Cardiac fibroblast (primary cell): ENCODE results near the gene ATXN7L1.

Experiments
- DNase-seq, 2 donors: peaks; one replicate each; pipeline versions ENCODE4 v3.0.0 to v3.0.0-alpha.2; 2010; ENCODE audit warnings: low read depth in 2 of 2
- H3K4me3 ChIP-seq, 2 donors: replicated peaks in 1 of 2; 1 replicate in 1 of 2; 2 replicates in 1 of 2; pipeline ENCODE4 v1.5.1; 2011; ENCODE audit warnings: low read depth in 2 of 2, low read length in 2 of 2, mild to moderate bottlenecking in 2 of 2, moderate library complexity in 1 of 2
- TF ChIP-seq, protein P1 (sequence below): IDR thresholded peaks from one replicate; pipeline ENCODE4 v1.5.1; 2011; ENCODE audit warnings: low read depth, mild to moderate bottlenecking, low read length, inconsistent platforms

ATXN7L1 gene

DNA sequence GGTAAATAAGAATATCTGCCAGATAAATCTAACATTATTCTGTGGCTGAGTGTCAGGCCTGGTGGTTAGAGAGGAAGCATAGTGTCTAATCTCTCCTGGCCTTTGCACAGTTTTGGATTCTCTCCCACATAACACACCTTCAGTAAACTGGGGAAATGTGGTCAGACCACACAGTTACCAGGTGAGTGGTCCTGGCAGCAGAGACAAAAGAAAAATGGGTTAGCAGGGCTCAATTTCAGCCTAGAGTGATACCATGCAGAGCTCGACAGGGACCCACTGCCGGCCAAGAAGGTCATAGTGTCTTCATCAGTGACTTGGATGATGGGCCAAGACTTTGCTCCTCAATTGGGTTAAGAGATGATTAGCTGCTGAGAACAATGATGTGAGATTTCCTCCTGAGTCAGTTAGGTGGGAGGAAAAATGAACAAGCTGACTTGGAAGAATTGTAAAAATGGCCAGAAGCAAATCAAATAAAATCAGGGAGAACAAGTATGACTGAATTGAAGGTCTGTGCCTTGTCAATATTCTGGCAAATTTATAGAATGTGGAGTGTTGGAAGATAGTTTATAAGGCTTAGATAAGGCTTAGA lies 225.9 kb downstream of the ATXN7L1 start:
- no peak for DNase-seq
- no peak overlapping the region for H3K4me3 ChIP-seq
- TF ChIP-seq, protein P1, sequence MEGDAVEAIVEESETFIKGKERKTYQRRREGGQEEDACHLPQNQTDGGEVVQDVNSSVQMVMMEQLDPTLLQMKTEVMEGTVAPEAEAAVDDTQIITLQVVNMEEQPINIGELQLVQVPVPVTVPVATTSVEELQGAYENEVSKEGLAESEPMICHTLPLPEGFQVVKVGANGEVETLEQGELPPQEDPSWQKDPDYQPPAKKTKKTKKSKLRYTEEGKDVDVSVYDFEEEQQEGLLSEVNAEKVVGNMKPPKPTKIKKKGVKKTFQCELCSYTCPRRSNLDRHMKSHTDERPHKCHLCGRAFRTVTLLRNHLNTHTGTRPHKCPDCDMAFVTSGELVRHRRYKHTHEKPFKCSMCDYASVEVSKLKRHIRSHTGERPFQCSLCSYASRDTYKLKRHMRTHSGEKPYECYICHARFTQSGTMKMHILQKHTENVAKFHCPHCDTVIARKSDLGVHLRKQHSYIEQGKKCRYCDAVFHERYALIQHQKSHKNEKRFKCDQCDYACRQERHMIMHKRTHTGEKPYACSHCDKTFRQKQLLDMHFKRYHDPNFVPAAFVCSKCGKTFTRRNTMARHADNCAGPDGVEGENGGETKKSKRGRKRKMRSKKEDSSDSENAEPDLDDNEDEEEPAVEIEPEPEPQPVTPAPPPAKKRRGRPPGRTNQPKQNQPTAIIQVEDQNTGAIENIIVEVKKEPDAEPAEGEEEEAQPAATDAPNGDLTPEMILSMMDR = no peak

DNA sequence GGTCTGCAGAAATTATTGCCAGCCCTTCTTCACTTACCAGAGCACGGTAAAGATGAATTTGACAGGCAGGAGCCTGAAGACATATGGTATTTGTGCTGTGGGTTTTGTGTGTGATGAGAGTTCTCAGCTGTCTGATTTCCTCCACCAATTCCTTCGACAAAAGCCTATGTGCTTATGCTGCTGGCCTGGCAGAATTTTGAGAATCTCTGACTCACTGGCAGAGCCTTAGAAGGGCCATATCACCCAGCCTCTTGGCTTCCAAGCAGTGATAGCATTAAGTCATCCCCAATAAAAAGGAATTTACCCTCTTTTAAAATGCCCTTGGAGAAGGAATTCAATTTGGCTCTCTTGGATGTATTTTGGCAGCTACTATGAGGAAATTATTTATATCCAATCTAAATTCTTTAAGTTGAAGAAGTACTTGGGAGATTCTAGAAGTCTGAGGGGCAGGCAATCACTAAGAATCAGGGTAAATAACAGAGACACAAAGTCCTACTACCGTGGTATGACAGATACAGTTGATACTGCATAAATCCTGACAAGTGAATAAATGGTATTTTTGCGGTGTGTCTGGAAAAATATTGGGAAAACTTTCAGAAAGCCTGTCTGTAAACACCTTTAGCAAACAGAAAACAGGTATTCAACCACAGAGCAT lies 226.5 kb downstream of the ATXN7L1 start:
- TF ChIP-seq, protein P1 = no peak

DNA sequence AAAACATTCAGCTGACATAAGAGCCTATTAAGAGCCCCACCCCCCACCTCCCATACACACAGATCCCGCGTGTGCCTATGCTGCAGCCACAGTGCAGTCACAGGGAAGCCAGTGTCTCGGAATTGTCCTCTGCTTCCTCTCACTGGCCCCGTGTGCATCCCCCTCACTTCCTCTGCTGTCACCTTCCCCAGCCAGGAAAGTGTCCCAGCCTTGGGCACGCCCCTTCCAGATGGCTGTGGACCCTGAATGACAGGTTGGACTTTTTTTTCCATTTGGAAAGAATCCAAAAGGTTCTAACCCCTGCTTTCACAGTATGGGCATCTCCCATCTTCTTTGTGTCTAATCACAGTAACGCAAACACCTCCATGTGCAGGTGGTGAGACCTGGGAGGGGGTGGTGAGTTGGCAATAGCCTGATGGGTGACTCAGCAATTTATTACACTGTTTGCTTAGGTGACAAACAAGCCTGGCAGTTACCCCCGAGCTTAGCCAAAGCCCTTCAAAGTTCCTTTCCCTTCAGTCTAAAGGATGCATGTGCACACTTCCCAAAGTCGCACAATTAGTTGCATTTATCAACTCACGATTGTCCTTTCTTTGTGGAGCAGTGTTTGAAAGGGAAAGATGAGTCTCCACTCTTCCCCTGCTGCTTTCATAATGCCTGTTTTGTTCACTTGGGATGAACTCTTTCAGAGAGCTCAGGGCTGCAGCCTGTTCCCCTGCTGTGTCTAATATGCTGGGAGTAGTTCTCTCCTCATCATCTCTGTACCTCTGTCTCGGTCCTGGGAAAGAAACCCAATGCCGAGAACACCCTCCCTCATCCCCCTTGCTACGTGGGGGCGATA lies 227.6 kb downstream of the ATXN7L1 start:
- DNase-seq = peak in 1 of 2 donors; percentile 9
- no peak overlapping the region for H3K4me3 ChIP-seq

More for the DNA sequence above, 226.5 kb downstream of the ATXN7L1 start:
- no peak overlapping the region for H3K4me3 ChIP-seq
- DNase-seq = peak; percentile 41 to 73

DNA sequence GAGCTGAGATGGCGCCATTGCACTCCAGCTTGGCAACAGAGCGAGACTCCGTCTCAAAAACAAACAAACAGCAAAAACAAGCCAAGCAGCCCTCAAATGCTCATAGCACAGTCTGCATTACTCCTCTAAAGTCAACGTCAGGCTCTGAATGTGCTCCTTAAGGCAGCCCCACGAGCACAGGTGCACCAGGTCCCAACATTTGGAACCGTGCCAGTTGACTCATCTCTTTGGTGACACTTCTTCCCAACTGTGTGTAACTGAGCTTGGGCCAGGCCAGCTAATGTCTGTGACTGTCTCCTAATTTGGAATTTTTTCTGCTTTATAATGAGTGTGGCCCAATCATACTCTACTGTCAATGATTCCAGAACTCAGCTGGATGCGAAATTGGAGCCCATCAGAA lies 228.8 kb downstream of the ATXN7L1 start:
- TF ChIP-seq, protein P1 = no peak
- no peak for DNase-seq
- H3K4me3 ChIP-seq = no peak overlapping the region

More for the DNA sequence above, 227.6 kb downstream of the ATXN7L1 start:
- TF ChIP-seq, protein P1 = no peak

DNA sequence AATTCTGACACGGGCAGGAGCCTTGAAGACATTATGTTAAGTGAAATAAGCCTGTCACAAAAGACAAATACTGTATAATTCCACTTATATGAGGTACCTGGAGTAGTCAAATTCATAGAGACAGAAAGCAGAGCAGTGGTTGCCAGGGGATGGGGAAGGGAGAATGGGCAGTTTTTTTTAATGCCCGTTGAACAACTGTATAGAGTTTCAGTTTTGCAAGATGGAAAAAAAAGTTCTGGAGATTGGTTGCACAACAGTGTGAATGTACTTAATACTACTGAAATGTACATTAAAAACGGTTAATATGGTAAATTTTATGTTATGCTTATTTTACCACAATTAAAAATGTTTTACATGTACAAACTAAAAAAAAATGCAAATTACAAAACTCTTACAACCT lies 231.5 kb downstream of the ATXN7L1 start:
- no peak overlapping the region for H3K4me3 ChIP-seq
- no peak for DNase-seq
- TF ChIP-seq, protein P1 = no peak

DNA sequence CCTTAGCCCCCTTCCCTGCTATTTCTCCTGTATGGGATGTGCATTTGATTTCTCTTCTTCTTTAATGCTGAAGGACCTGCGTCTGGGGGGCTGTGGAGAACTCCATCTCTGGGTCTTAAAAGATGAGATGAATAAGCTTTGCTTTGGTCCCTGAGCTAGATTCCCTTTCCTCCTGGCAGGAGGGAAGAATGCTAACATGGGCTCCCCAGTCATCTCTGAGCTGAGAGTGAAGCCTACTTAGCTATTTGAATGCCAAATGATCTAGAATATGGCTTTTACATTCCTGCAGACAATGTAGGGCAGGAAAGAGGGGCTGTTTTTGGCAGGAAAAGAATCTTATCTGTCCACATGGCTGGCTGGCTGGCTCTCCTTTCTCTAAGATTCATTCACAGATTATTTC lies 232.5 kb downstream of the ATXN7L1 start:
- TF ChIP-seq, protein P1 = no peak
- H3K4me3 ChIP-seq = no peak overlapping the region
- no peak for DNase-seq
